Hindlimb muscle (tissue), 1 donor: ENCODE measurements around the gene BACH1. TPM values are rescaled to one million over a fixed set of nuclear protein-coding genes. Genes with fewer than 3 reads are reported as not detected.
"Not testable (repeated sequence)": the region's sequence is repeated elsewhere in the genome, so short reads cannot be mapped to it uniquely, and the experiment has no call there.

Experiments
- DNase-seq: peaks from one replicate; pipeline ENCODE4 v3.0.0-alpha.2; 2013
- polyA plus RNA-seq: library from polyadenylated mRNA; unstranded; fragments of 120-200 nt; gene quantifications from one replicate; pipeline ENCODE4 v1.2.1, GENCODE V29; 2013; ENCODE audit not compliant: insufficient read length

BACH1 gene
- polyA plus RNA-seq, 1 donor, result 28.3 TPM

DNA sequence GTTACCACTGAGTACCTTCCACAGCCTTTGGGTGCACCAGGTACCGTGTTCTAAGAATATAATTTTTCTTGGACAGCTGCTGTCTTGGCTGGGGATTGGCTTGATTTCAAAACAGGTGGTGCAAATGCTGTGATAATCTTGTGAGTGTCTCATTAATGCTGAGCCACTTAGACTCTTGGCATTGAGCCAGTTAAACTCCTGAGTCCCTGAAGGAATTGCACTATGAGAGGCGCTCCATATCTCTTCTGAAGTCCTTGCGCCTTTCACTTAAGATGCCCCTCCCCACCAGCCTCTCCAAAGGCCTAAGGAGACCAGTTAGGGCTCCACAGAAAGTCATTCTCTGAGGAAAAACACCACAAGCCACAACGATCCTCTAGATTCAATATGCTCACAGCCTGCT is 51.0 kb downstream of the BACH1 start:
- no peak for DNase-seq

DNA sequence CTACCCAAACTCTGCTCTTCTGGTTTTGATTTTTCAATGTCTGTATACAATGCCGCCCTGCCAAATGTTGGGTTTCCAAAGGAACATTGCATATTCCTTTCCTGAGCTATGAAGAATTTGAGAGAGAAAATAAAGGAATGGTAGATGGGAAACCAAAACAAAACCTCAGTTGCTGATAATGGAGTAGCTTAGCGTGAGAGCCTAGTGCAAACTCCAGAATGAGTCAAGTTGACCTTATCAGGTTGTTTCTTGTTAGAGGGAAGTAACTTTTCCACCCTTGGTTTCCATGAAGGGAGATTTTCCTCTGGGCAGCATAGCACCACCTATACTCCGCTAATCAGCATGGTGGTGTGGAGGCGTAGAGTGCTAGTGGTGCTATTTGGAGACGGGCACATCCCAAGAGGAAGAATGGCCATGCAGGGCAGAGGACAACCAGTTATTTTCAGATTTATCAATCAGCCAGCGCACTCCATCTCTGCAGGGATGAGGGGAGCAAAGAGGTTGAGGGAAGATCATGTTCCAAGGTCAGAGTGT is 51.6 kb downstream of the BACH1 start:
- DNase-seq, result no peak

DNA sequence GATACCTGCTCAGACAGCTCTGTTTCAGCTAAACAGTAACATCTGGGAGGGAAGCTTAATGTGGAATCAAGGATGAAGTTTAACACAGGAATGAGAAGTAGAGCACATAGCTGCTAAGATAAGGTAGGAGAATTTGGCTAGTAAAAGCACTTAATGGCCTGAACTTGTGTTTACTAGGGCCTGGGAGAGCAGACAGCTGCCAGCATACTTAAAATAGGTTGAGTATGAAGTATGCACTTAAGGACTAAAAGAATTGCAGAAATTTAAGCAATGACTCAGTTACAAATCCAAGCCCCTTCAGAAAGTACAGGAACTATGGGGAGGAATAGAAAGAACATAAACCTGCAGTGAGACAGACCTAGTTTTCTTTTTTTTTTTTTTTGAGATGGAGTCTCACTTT is 53.0 kb downstream of the BACH1 start:
- DNase-seq, result no peak

DNA sequence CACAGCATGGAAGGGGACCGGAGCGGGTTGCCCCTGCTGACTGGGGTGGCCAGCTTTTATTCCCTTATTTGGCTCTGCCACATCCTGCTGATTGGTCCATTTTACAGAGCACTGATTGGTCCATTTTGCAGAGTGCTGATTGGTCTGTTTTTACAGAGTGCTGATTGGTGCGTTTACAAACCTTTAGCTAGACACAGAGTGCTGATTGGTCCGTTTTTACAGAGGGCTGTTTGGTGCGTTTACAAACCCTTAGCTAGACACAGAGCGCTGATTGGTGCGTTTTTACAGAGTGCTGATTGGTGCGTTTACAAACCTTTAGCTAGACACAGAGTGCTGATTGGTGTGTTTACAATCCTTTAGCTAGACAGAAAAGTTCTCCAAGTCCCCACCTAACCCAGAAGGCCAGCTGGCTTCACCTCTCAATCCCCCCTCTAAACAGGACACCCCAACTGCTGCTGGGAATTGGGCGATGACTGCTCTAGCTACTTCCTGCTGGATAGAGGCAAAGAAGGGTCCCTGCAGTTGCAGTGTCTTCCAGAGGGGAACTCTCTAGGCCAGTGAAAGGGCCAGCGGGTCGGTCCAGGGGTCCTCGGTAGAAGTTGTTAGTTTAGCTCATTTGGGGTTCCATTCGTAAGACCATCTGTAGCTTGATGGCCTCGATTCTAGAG is 56.5 kb downstream of the BACH1 start:
- not testable (repeated sequence) for DNase-seq

DNA sequence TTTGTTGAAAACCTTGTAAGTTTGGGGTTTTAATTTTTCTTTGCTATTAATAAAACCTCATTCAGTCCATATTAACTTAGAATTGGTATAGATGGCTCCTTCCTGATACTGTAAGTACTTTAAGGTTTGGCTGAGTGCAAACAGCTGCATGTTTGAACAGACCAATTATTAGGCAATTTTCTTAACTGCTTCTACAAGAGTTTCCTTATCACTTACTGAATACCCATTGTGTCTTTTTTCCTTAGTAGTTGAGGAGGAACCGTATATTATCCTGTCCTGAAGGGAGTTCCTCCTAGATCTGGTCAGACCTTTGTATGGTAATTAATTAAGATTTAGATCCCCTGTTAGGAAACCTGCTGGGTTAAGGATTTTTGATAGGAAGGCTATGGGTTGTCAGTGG is 57.6 kb downstream of the BACH1 start:
- DNase-seq, result not testable (repeated sequence)

DNA sequence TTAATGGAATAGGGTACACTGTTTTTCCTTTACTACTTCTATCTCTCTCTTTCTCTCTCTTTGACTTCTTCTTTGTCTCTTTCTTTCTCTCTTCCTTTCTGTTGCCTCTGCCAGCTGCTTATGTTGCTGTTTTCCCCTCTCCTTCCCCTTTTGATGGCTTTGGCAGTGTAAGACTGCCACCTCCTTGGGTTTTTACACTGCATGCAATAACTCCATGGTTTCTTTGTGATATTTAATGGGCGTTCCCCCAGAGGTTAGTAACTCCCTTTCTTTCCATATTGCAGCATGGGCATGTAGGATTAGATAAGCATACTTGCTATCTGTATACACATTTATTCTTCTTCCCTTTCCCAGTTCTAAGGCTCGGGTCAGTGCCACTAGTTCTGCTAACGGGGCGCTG is 58.1 kb downstream of the BACH1 start:
- DNase-seq, result not testable (repeated sequence)

DNA sequence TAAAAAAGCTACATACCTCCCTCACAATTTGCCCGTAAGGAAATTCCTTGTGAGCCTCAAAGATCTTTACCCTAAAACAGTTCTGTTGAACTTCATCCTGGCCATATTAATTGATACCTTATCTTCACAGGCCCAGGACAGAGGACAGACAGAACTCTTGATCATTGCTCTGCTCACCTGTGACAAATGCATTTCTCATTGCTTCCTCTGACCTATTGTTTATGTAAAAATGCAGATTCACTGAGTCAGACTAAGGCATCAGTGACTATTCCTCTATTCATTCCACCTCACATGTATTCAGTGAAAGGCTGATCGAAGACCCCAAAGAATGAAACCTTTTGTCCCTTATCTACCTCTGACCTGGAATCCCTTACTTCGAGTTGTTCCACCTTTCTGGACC is 61.0 kb downstream of the BACH1 start:
- no peak for DNase-seq

DNA sequence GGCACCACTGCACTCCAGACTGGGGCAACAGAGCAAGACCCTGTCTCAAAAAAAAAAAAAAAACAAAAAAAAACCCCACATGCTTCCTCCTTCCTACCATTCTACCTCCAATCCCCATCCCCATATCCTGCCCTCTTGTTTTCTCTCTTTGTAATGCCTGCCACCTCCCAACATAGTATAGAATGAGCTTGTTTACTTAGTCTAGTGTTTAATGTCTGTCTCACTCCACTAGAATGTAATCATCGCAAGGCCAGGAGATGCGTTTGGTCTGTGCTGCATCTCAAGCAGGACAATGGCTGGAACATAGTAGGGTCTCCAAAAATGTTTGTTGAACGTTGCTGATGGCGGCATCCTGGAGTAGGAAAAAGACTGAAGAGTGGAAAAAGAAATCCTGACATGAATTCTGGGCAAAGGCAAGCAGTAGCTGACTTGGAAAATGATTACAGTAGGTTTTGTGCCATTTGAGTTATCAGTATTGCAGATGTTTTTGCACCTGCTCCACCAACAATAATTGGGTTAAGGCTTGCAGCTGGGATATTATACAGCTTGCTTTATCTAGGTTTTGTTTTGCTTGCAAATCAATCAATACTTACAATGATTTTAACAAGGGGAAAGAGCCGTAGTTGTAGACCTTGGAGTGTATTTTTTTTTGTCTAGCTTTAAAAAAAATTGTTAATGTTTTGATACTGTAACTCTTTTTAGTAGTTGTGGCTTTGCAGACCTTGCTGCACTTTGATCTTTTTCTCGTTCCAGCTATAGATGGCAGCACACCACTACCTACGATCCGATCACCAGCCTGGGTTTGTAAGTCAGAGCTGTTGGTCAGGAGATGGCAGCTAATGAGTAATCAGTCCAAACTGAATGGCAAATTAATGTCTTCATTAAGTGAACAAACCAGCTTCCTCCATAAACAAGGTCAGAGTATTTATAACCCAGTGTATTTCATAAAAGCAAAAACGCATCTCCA is 62.4 kb downstream of the BACH1 start:
- no peak for DNase-seq

DNA sequence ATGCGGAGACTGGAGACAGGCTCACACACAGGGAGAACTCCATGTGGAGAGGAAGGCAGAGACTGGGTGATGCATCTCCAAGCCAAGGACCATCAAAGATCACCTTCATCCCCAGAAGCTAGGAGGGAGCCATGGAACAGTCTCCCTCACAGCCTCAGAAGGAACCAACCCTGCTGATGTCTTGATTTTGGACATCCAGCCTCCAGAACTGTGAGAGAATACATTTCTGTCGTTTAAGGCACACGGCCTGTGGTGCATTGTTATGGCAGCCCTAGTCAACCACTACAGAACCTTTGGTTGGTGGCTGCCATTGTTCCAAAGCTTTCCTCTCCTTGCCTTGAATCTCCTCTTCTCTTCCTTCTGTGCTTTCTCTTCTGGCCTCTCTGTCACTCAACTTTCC is 64.0 kb downstream of the BACH1 start:
- DNase-seq, result no peak

DNA sequence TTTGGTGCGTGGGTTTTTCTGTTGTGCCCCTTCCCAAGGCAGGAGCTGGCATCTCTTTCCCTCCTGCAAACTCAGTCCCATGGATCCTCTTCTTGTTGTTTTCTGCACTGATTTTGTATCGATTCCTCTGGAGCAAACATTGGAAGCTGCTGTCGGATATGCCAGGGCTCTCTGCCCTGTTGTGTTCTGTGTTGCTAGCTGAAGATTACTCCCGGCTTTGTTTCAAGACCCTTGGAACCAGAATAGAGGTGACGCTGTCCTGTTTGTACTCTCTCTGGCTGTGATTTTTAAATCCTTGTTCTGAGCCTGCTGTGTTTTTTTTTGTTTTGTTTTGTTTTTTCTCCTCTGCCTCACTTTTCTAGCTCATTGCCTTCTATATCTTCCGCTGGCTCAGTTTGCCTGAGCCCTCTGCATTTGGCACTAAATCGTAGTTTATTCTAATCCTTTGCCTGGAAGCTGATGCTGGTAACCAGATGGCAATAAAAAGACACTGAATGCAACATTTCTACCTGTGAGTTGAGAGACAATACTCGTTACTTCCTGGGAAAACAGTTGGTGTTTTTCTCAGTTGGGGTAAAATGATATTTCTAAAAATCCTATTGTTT is 67.0 kb downstream of the BACH1 start:
- no peak for DNase-seq

DNA sequence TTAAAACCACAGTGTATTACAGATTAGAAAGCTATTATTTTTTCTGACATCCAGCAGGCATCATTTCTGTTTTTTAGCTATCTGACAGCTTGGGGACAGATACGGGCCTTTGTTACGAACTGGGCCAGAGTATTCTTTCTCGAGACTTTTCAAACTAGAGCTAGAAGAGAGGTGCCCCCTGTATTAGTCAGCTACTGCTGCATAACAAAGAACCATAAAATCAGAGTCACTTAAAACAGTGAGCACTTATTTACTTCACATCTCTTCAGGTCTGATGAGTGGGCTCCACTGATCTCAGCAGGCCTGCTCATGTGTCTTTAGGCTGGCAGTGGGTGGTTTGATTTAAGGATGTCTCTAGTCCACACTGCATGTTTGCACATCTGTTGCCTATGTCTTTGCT is 67.8 kb downstream of the BACH1 start:
- DNase-seq, result no peak

DNA sequence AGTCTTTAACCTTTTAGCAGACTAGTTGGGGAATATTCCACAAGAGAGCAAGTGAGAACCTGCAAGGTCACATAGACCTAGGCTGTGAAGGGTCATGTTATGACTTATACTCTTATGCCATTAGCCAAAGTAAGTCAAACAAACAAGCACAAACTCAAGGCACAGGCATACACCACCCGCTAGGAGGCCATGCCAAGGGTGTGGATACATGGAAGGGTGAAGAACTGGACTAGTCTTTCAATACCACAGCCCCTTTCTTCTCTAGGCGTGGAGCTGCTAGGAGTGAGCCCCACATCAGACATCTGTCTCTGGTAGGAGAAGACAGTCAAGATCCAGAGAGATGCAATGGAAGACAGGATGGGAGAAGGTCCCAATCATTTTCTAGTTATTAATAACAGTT is 68.6 kb downstream of the BACH1 start:
- DNase-seq, result no peak

DNA sequence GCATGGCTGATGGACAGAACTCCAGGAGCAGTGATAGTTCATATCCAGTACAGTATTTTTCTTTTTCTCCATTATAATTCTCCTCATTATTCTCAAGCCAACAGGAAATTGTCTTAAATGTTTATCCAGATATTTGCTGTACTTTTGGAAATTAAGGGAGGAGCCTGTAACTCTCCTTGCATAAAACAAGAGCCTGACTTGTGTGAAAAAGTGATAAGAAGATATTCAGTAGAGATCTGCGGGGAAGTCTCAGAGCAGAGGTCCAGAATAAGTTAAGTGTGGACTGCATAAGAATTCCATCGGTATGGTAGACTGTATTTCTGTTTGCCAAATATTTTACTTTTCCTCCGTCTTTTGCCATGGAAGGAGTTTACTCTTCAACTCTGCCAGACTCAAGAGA is 70.2 kb downstream of the BACH1 start:
- DNase-seq, result no peak

DNA sequence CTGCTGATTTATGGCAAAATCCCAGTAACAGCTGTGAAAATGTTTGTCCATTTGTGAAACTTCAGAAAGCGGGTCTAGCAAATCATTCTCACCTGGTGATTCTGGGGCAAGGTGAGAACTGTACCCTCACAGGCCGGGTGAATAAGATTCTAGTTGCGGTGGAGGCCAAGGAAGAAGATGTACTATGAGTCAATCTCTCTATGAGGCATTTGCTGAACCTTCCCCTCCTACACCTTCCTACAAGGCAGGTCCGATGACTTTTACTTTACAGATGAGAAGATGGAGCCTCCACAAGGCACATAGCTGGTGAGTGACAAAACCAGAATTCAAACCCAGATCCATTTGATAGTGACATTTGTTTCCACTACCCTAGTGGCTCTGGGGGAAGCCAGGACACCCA is 72.7 kb downstream of the BACH1 start:
- DNase-seq, result no peak

DNA sequence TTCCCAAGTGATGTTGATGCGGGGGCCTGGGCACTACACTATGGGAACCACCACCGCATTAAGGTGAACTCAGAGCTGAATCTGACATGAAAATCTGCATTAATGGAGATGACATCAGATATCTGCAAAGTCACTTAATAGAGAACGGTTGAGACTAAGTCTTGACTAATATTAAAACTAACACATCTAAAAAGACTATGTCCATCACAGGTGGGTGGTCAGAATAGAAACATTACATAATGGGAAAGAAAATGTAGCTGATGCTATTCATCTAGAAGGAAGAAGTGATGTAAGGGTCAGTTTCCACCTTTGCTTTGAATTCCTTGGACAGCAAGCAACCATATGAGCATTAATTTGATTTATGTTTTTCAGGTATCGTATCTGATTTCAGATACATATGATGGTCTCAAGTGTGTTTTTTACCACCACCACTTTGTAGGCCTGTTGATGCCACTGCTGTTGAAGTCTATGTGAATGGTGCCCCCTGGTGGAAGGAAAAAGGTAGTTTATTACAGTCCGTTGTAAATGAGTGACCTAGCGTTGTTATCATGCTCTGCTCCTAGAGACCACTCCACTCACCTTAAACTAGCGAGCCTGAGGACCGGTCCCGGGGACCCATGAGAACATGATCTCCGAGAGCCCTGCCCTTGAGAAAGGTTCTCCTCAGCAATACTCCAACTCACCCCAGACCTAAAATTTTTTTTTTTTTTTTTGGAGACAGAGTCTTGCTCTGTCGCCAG is 73.5 kb downstream of the BACH1 start:
- peak; percentile 75 for DNase-seq

DNA sequence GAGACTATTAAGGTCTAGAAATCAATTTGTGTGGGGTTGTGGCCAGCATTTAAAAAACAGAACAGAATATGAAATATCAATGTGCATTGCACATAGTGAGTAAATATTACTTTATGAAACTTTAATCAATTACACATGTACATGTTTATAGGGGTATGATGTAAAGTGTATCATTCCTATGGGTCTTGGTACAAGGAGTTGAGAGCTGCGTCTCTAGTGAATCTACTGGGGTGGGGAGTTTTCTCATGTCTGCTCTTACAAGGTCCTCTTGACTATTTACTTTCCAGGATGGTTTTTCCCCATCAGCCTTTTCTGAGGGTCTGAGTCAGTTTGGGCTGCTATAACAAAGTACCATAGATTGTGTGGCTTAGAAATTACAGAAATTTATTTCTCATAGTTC is 75.8 kb downstream of the BACH1 start:
- no peak for DNase-seq

DNA sequence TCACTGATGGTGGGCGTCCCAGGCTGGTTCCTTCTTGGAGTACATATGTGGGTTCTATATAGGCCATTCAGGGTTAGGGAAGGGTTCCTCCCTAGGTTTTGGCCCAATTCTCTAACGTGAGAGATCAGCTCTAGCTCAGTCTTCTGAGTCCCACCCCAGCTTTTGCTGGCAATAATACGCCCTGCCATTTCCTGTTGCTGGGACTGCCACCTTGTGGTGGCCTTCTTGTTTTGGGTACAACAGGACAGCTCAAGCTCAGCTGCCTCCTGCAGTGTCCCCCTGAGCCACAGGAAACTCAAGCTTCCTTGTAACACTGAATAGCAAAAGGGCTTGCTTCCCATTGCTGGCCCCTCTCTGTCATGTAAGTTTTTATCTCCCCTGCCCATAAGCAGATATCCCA is 77.8 kb downstream of the BACH1 start:
- DNase-seq, result no peak

DNA sequence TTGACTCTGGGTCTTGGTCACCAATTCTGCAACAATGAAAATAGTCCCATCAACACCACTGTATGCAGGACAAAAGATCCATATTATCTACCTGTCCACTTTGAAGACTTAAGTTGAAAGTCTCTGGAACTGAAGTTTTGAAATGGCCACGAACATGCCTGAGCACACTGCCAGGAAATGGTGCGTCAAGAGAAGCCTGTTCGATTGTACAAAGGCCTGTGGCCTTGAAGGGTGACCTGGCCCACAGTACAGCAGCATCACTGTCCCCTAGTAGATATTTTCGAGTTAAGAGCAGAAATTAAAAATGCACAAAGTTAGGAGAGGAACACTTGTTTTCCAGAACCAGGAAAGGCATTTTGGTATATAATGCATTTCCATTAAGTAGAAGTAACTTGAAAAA is 78.5 kb downstream of the BACH1 start:
- no peak for DNase-seq

DNA sequence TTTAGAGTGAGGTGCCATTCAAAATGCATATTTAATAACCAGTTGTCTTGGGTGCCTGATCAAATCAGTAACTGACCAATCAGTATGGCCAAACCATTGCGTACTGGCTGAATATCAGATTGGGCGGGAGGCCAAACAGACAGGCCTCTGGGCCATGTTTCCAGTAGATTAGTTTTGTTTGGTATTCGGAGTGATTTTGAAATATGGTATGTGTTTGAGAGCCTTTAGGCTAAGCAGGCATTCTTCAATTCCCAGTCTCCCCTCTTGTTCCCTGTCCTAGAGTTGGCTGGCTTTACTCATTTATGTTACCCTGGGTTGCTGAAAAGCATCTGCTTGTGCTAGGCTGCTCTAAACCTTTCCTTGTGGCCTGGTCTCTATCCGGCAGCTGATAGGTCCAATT is 80.1 kb downstream of the BACH1 start:
- no peak for DNase-seq

DNA sequence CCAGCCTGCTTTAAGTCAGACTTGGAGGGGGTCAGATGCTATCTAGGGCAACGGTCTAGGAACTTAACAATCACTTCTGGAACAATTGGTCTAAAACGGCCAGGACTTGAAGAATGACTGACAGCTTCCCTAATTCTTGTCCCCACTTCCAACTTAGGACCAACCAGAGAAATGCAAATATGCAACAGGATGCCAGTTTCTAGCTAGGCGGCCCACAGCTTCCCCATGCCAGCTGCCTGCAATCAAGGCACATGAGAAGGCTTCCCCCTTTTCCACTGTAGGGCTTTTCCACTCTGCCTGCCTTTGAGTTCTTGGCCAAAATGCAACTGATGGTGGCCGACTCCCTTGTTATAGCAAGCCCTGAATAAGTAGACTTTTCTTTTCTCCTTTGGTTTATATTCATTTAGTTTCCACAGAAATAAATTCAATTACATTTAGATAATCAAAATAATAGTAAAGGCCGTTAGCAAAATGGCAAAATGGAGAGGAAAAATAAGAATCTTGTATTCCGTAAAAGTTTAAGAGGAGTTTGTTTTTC is 80.9 kb downstream of the BACH1 start:
- no peak for DNase-seq

DNA sequence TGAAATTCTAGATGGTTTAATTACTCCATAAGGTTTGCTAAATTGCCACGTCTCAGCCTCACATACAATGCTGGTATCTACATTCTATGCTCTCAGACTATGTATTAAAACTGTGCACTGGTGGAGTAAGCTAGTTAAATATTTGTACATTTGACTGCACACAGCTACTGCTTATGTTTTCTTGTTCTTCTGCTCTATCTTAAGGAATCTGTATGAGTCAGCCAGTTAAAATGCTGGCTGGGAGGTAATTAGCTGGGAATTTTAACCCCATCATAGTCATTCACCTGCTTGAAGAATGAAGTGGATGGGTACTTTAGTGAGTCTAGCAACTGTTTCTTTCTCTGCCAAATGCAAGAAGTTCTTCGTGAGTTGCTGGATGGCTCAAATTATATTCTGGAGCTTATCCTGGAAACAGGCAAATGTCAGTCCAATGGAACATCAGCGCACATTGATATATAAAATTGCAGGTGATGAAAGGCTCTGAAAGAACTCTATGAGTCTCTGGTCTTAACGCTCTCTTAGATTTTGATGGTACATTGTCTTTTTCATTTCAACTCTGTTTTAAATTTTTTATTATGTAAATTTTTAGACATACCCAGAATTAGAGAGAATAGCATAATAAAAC is 83.4 kb downstream of the BACH1 start:
- no peak for DNase-seq
